H1 (cell line): ENCODE measurements around the gene EIF3B. TPM values are rescaled to one million over a fixed set of nuclear protein-coding genes. Genes with fewer than 3 reads are reported as not detected.

Source experiments
- CTCF ChIA-PET: fragments of 300-600 bp; sonication (Branson Sonifier 250); formaldehyde crosslinking; loops from one replicate; lab custom pipeline; 2021; ENCODE audit not compliant: partially characterized antibody; lab: Charles Lee
- POLR2A ChIA-PET: fragments of 300-600 bp; sonication (Branson Sonifier 250); formaldehyde crosslinking; loops from one replicate; lab custom pipeline; 2021; ENCODE audit warnings: inconsistent platforms; ENCODE audit not compliant: partially characterized antibody; lab: Charles Lee
- DNase-seq, 2 experiments: peaks; one replicate each; pipeline versions ENCODE4 v3.0.0 to v3.0.0-alpha.2; 2010 to 2022; ENCODE audit warnings: low spot score in 2 of 2, low read depth in 1 of 2, mixed read lengths in 1 of 2
- FAIRE-seq: peaks from 2 replicates; lab custom pipeline; 2011; peaks lifted over from hg19 to GRCh38; lab: Jason Lieb, UNC
- H2AFZ ChIP-seq: 2 replicates; pipeline ENCODE4 v1.8.1; 2012; ENCODE audit warnings: low read length, inconsistent platforms
- H2AK5ac ChIP-seq: 2 replicates; pipeline ENCODE4 v1.6.1; 2013; ENCODE audit warnings: low read depth, low read length
- H2BK120ac ChIP-seq: replicated peaks from 2 replicates; pipeline ENCODE3; 2013; ENCODE audit warnings: low read depth, low read length, inconsistent platforms
- H2BK12ac ChIP-seq: 2 replicates; pipeline ENCODE4 v1.6.1; 2013; ENCODE audit warnings: low read depth, low read length
- H2BK15ac ChIP-seq: 2 replicates; pipeline ENCODE4 v1.6.1; 2013; ENCODE audit warnings: low read length
- H2BK20ac ChIP-seq: 2 replicates; pipeline ENCODE4 v1.6.1; 2013; ENCODE audit warnings: low read length
- H2BK5ac ChIP-seq: 2 replicates; pipeline ENCODE4 v1.6.1; 2013; ENCODE audit warnings: low read depth, low read length
- H3K14ac ChIP-seq: 2 replicates; pipeline ENCODE4 v1.6.1; 2013; ENCODE audit warnings: inconsistent platforms; ENCODE audit not compliant: insufficient read length
- H3K18ac ChIP-seq: 2 replicates; pipeline ENCODE4 v1.6.1; 2013; ENCODE audit warnings: low read length; ENCODE audit errors: extremely low read depth
- H3K23ac ChIP-seq: 2 replicates; pipeline ENCODE4 v1.6.1; 2013; ENCODE audit warnings: inconsistent platforms; ENCODE audit not compliant: insufficient read length
- H3K23me2 ChIP-seq: 2 replicates; pipeline ENCODE4 v1.6.1; 2013; ENCODE audit warnings: low read depth, low read length
- H3K27ac ChIP-seq: 2 replicates; pipeline ENCODE4 v1.6.1; 2011; ENCODE audit warnings: low read depth, low read length, inconsistent platforms
- H3K27me3 ChIP-seq, 4 experiments: replicated peaks in 1 of 4; 1 replicate in 1 of 4; 2 replicates in 3 of 4; pipeline versions ENCODE4 v1.6.1 to v1.8.1; 2011 to 2013; ENCODE audit warnings: low read length in 3 of 4, mild to moderate bottlenecking in 3 of 4, inconsistent platforms in 2 of 4, mixed read lengths in 2 of 4, moderate library complexity in 1 of 4; ENCODE audit not compliant: control insufficient read depth in 3 of 4, insufficient read depth in 3 of 4; ENCODE audit errors: extremely low read depth in 1 of 4
- H3K36me3 ChIP-seq, 4 experiments: 2 replicates each; pipeline versions ENCODE4 v1.6.1 to v1.8.1; 2011 to 2013; ENCODE audit warnings: mild to moderate bottlenecking in 4 of 4, low read length in 3 of 4, moderate library complexity in 2 of 4, control low read depth in 1 of 4, inconsistent platforms in 1 of 4; ENCODE audit not compliant: insufficient read depth in 4 of 4, control insufficient read depth in 2 of 4
- H3K4ac ChIP-seq: replicated peaks from 2 replicates; pipeline ENCODE3; 2013; ENCODE audit warnings: low read length, low read depth, mixed read lengths, inconsistent platforms; ENCODE audit not compliant: insufficient read length
- H3K4me1 ChIP-seq, 4 experiments: replicated peaks in 1 of 4; 1 replicate in 1 of 4; 2 replicates in 3 of 4; pipeline versions ENCODE4 v1.6.1 to v1.8.1; 2011 to 2013; ENCODE audit warnings: low read length in 3 of 4, inconsistent platforms in 2 of 4, mixed read lengths in 1 of 4; ENCODE audit not compliant: insufficient read depth in 4 of 4, control insufficient read depth in 3 of 4
- H3K4me2 ChIP-seq, 2 experiments: 2 replicates each; pipeline versions ENCODE4 v1.6.1 to v1.8.1; 2011 to 2013; ENCODE audit warnings: low read depth in 2 of 2, low read length in 2 of 2, control low read depth in 1 of 2, inconsistent platforms in 1 of 2, mild to moderate bottlenecking in 1 of 2; ENCODE audit not compliant: insufficient read depth in 1 of 2
- H3K4me3 ChIP-seq, 4 experiments: fragments of 200-600, 300-600 bp in 1 of 4; sonication (generic), shearing (Covaris generic), sonication (Bioruptor Twin) in 1 of 4; 2 replicates each; pipeline versions ENCODE4 v1.5.1 to v1.8.1; 2011 to 2016; ENCODE audit warnings: low read length in 4 of 4, low read depth in 3 of 4, control low read depth in 2 of 4, inconsistent platforms in 2 of 4, mild to moderate bottlenecking in 2 of 4, mixed read lengths in 1 of 4, moderate library complexity in 1 of 4; ENCODE audit not compliant: insufficient read depth in 2 of 4; ENCODE audit errors: extremely low read depth in 1 of 4
- H3K56ac ChIP-seq: replicated peaks from 2 replicates; pipeline ENCODE3; 2013; ENCODE audit warnings: low read depth, mild to moderate bottlenecking, mixed read lengths, low read length, inconsistent platforms; ENCODE audit not compliant: insufficient read length
- H3K79me1 ChIP-seq: 2 replicates; pipeline ENCODE4 v1.6.1; 2013; ENCODE audit warnings: low read depth, low read length, control low read depth
- H3K79me2 ChIP-seq, 2 experiments: 2 replicates each; pipeline versions ENCODE4 v1.6.1 to v1.8.1; 2012 to 2013; ENCODE audit warnings: low read length in 2 of 2, mild to moderate bottlenecking in 2 of 2, inconsistent platforms in 1 of 2; ENCODE audit not compliant: insufficient read depth in 2 of 2, control insufficient read depth in 1 of 2
- H3K9ac ChIP-seq, 4 experiments: replicated peaks in 1 of 4; 1 replicate in 1 of 4; 2 replicates in 3 of 4; pipeline versions ENCODE4 v1.6.1 to v1.8.1; 2011 to 2013; ENCODE audit warnings: low read depth in 3 of 4, low read length in 3 of 4, control low read depth in 2 of 4, mild to moderate bottlenecking in 2 of 4, moderate library complexity in 2 of 4, inconsistent platforms in 1 of 4; ENCODE audit errors: extremely low read depth in 1 of 4
- H3K9me3 ChIP-seq, 2 experiments: 2 replicates each; pipeline versions ENCODE4 v1.6.1 to v1.8.1; 2012 to 2013; ENCODE audit warnings: mild to moderate bottlenecking in 2 of 2, moderate library complexity in 2 of 2, control low read depth in 1 of 2, inconsistent platforms in 1 of 2, low read depth in 1 of 2, low read length in 1 of 2, mixed read lengths in 1 of 2; ENCODE audit not compliant: insufficient read depth in 2 of 2
- H4K20me1 ChIP-seq, 2 experiments: replicated peaks in 1 of 2; 2 replicates each; pipeline versions ENCODE3 to v1.8.1; 2011 to 2013; ENCODE audit warnings: inconsistent platforms in 2 of 2, low read length in 2 of 2, mild to moderate bottlenecking in 1 of 2; ENCODE audit not compliant: insufficient read depth in 2 of 2, control insufficient read depth in 1 of 2
- H4K5ac ChIP-seq: 2 replicates; pipeline ENCODE4 v1.6.1; 2013; ENCODE audit warnings: low read length, low read depth, mixed read lengths, inconsistent platforms; ENCODE audit not compliant: insufficient read length
- H4K8ac ChIP-seq: 2 replicates; pipeline ENCODE4 v1.8.0; 2013; ENCODE audit warnings: mild to moderate bottlenecking, moderate library complexity, low read length, inconsistent platforms; ENCODE audit not compliant: insufficient read depth; ENCODE audit errors: extremely low read depth
- H4K91ac ChIP-seq: replicated peaks from 2 replicates; pipeline ENCODE3; 2013; ENCODE audit warnings: low read length, mixed read lengths, inconsistent platforms; ENCODE audit not compliant: insufficient read length
- CBX8 ChIP-seq: fragments of 300-800, 300-1000 bp; sonication (generic); IDR thresholded peaks from 2 replicates; pipeline ENCODE4 v1.7.1; 2016; ENCODE audit warnings: low read depth, low read length, borderline replicate concordance
- CEBPB ChIP-seq: IDR thresholded peaks from 2 replicates; pipeline ENCODE4 v1.6.1; 2012; ENCODE audit warnings: low read depth, low read length
- CTBP2 ChIP-seq: IDR thresholded peaks from 2 replicates; pipeline ENCODE4 v1.7.0; 2011; ENCODE audit warnings: borderline replicate concordance, mild to moderate bottlenecking, moderate library complexity, mixed read lengths, low read length; ENCODE audit not compliant: insufficient read depth, insufficient read length
- EP300 ChIP-seq, 2 experiments: IDR thresholded peaks; 1 replicate in 1 of 2; 2 replicates in 1 of 2; pipeline ENCODE4 v1.6.1; 2011 to 2012; ENCODE audit warnings: low read depth in 2 of 2, low read length in 2 of 2, mild to moderate bottlenecking in 2 of 2, borderline replicate concordance in 1 of 2, inconsistent platforms in 1 of 2, moderate library complexity in 1 of 2
- KDM5A ChIP-seq: fragments of 200-600 bp; IDR thresholded peaks from 2 replicates; pipeline ENCODE4 v1.7.1; 2012; ENCODE audit warnings: mild to moderate bottlenecking, low read length, inconsistent platforms, mixed read lengths
- MAX ChIP-seq: IDR thresholded peaks from 2 replicates; pipeline ENCODE4 v1.6.1; 2012; ENCODE audit warnings: inconsistent platforms
- NANOG ChIP-seq: IDR thresholded peaks from 2 replicates; pipeline ENCODE4 v1.6.1; 2011; ENCODE audit warnings: low read length, low read depth, mild to moderate bottlenecking, inconsistent platforms; ENCODE audit not compliant: insufficient read depth, poor library complexity, severe bottlenecking
- POLR2A ChIP-seq, 2 experiments: IDR thresholded peaks; 1 replicate in 1 of 2; 2 replicates in 1 of 2; pipeline ENCODE4 v1.6.1; 2011; ENCODE audit warnings: low read depth in 2 of 2, low read length in 2 of 2, mild to moderate bottlenecking in 2 of 2; ENCODE audit errors: control extremely low read depth in 1 of 2
- RBBP5 ChIP-seq: IDR thresholded peaks from 2 replicates; pipeline ENCODE4 v1.7.1; 2012; ENCODE audit warnings: low read depth, mild to moderate bottlenecking, inconsistent platforms, low read length, moderate library complexity, borderline replicate concordance
- SP1 ChIP-seq: IDR thresholded peaks from 2 replicates; pipeline ENCODE4 v1.6.1; 2011; ENCODE audit warnings: low read depth, low read length
- SP2 ChIP-seq: IDR thresholded peaks from 2 replicates; pipeline ENCODE4 v1.6.1; 2012; ENCODE audit warnings: mild to moderate bottlenecking, low read length, inconsistent platforms
- TAF1 ChIP-seq: IDR thresholded peaks from 2 replicates; pipeline ENCODE4 v1.6.1; 2011; ENCODE audit warnings: mild to moderate bottlenecking, low read depth, low read length
- WGBS, 2 experiments: shearing (Covaris generic) in 1 of 2; methylation state at CpG; one replicate each; pipeline versions ENCODE4 v1.1.6 to v1.1.7; 2013 to 2015; ENCODE audit warnings: low lambda C conversion rate in 2 of 2, mixed read lengths in 2 of 2, inconsistent platforms in 1 of 2, low coverage in 1 of 2, missing lambda C conversion rate in 1 of 2; ENCODE audit not compliant: insufficient replicate concordance in 2 of 2, insufficient coverage in 1 of 2, insufficient read length in 1 of 2; ENCODE audit errors: extremely low coverage in 1 of 2, missing lambda C conversion rate in 1 of 2; 5-methylcytosine and 5-hydroxymethylcytosine counted together
- polyA plus RNA-seq, 7 experiments: library from polyadenylated mRNA; depleted of rRNA in 3 of 7; stranded (reverse) in 5 of 7; unstranded in 2 of 7; fragments of >200 nt in 5 of 7; fragments of 200-250 nt in 2 of 7; gene quantifications; 1 replicate in 5 of 7; 2 replicates in 1 of 7; 4 replicates in 1 of 7; pipeline versions ENCODE4 v1.2.1 to v1.2.3, GENCODE V29; 2011 to 2013; ENCODE audit warnings: missing spikeins in 2 of 7, mixed read lengths in 2 of 7
- total RNA-seq: library from RNA; stranded (reverse); fragmentation: NEBNext Ultra II Directional; extraction: Animal tissue kit (Norgen Biotek cat#: 25700); gene quantifications from 2 replicates; pipeline ENCODE4 v1.2.1, GENCODE V29; 2021

Gene EIF3B
- total and polyA plus RNA-seq, 2 of the 8 experiments (the other 6 are each of a cell fraction or from before 2014, with no cell fraction given), result 167 to 316 TPM

GRCh38 chr7:2420216-2420933 is 65.7 kb downstream of the EIF3B start:
- Histone ChIP-seq H3K36me3 (no peaks in the 10 kb centered on the region), H3K4me2 (no peak overlapping the region), H3K4me1 (peaks cover 0 to 2% (median under 1%) of the 10 kb centered on the region in 4 experiments; a peak in 2 of 7 replicates), H2AFZ (no peak overlapping the region), H3K23me2 (no peaks in the 10 kb centered on the region), H3K9me3 (no peaks in the 10 kb centered on the region), H2AK5ac (0 out of 2 replicates have a peak overlapping the region, but pooled peaks have one; percentile 90), H3K27ac (no peak overlapping the region), H2BK5ac (no peak overlapping the region), H3K56ac (no peak overlapping the region), H3K4ac (no peak overlapping the region), H2BK120ac (no peak overlapping the region), H4K20me1 (peaks cover 0 to 2% of the 10 kb centered on the region in 2 experiments), H3K23ac (no peak overlapping the region), H4K8ac (no peak overlapping the region), H3K79me2 (peaks cover 0 to 15% of the 10 kb centered on the region in 2 experiments; a peak in 2 of 4 replicates), H4K5ac (no peak overlapping the region), H3K18ac (no peak overlapping the region), H3K4me3 (no peak overlapping the region), H3K14ac (no peak overlapping the region), H2BK20ac (no peak overlapping the region), H2BK15ac (no peak overlapping the region), H3K9ac (no peak overlapping the region), H3K27me3 (no peaks in the 10 kb centered on the region), H4K91ac (no peak overlapping the region), H2BK12ac (no peak overlapping the region), H3K79me1 (no peaks in the 10 kb centered on the region)
- DNase-seq (no peak), FAIRE-seq (no peak)
- 92% methylated on average over 5 of the region's 7 CpGs; no CpG with 5 or more reads in 1 of the 2 experiments for WGBS, 2 experiments
- TF ChIP-seq SP1 (no peak), RBBP5 (no peak), POLR2A (IDR thresholded peaks at IDR 0.05; ENCODE audit: control extremely low read depth in 1 of 2, low read depth in 2 of 2, low read length in 2 of 2) (no peak), TAF1 (no peak), KDM5A (no peak), SP2 (no peak), CTBP2 (no peak), CBX8 (no peak), CEBPB (no peak), NANOG (no peak), EP300 (IDR thresholded peaks at IDR 0.05; ENCODE audit: borderline replicate concordance in 1 of 2, low read depth in 2 of 2, low read length in 2 of 2) (no peak), MAX (no peak)
- ChIA-PET POLR2A (interaction anchor here (0.9 to 1.2 kb wide), 2 partner anchors 11 to 16 kb away, joined by 3 to 4 read pairs; no protein-coding TSS in a partner anchor), CTCF (interaction anchor here (0.6 to 9.8 kb wide), 4 partner anchors 9 to 958 kb away, joined by 3 to 79 read pairs (median 3); no protein-coding TSS in a partner anchor)
